Spleen (tissue), 11 donors: ENCODE data around the gene WDR91. TPM values are rescaled to one million over a fixed set of nuclear protein-coding genes. Genes with fewer than 3 reads are reported as not detected.
"Not testable (repeated sequence)": the region's sequence is repeated elsewhere in the genome, so short reads cannot be mapped to it uniquely, and the experiment has no call there.

Source experiments
- DNase-seq: peaks from one replicate; pipeline ENCODE4 v3.0.0-alpha.2; 2020
- H3K27ac ChIP-seq, 8 donors: fragments of 200-600 bp; sonication (generic) in 7 of 8; 1 replicate in 4 of 8; 2 replicates in 4 of 8; pipeline versions ENCODE4 v1.5.0 to v1.8.0; 2016 to 2021; ENCODE audit warnings: inconsistent platforms in 4 of 8, mild to moderate bottlenecking in 4 of 8, moderate library complexity in 1 of 8
- H3K27me3 ChIP-seq, 7 donors: fragments of 200-600 bp; sonication (generic) in 6 of 7; replicated peaks in 1 of 7; 1 replicate in 4 of 7; 2 replicates in 3 of 7; pipeline versions ENCODE4 v1.5.0 to v1.8.0; 2016 to 2021; ENCODE audit warnings: inconsistent platforms in 3 of 7, mild to moderate bottlenecking in 1 of 7
- H3K36me3 ChIP-seq, 6 donors: fragments of 200-600 bp; sonication (generic) in 5 of 6; 1 replicate in 4 of 6; 2 replicates in 2 of 6; pipeline versions ENCODE4 v1.5.0 to v1.8.0; 2016 to 2021; ENCODE audit warnings: inconsistent platforms in 2 of 6
- H3K4me1 ChIP-seq, 6 donors: fragments of 200-600 bp; sonication (generic) in 5 of 6; 1 replicate in 3 of 6; 2 replicates in 3 of 6; pipeline versions ENCODE4 v1.5.0 to v1.8.0; 2016 to 2021; ENCODE audit warnings: inconsistent platforms in 3 of 6
- H3K4me3 ChIP-seq, 8 donors: fragments of 200-600 bp; sonication (generic) in 7 of 8; 1 replicate in 4 of 8; 2 replicates in 4 of 8; pipeline versions ENCODE4 v1.5.0 to v1.8.0; 2016 to 2021; ENCODE audit warnings: inconsistent platforms in 4 of 8, mild to moderate bottlenecking in 4 of 8, moderate library complexity in 2 of 8
- H3K9me3 ChIP-seq, 8 donors: fragments of 200-600 bp; sonication (generic) in 7 of 8; 1 replicate in 4 of 8; 2 replicates in 4 of 8; pipeline versions ENCODE4 v1.5.0 to v1.8.0; 2016 to 2021; ENCODE audit warnings: inconsistent platforms in 4 of 8
- POLR2A ChIP-seq, 3 donors: fragments of 450-650 bp; IDR thresholded peaks; one replicate each; pipeline ENCODE4 v1.5.1; 2017; ENCODE audit warnings: antibody characterized with exemption in 3 of 3, mild to moderate bottlenecking in 1 of 3
- POLR2AphosphoS5 ChIP-seq, 3 donors: sonication (generic); formaldehyde crosslinking; IDR thresholded peaks; one replicate each; pipeline ENCODE4 v1.5.1; 2017; ENCODE audit warnings: antibody characterized with exemption in 3 of 3
- WGBS, 5 donors: extraction: QIAGEN DNeasy Blood & Tissue Kit in 3 of 5; methylation state at CpG; one replicate each; pipeline versions ENCODE4 v1.1.5 to v1.1.7; 2013 to 2018; 5-methylcytosine and 5-hydroxymethylcytosine counted together
- intact Hi-C: fragments of 100-400 bp; cut with DNase I; formaldehyde crosslinking; loops from one replicate; pipeline ENCODE4 v1.15.0; 2023; ENCODE audit warnings: low total_unique reads
- polyA plus RNA-seq, 3 donors: library from polyadenylated mRNA; stranded (reverse); fragments of 200-250 nt; gene quantifications; one replicate each; pipeline ENCODE4 v1.2.1, GENCODE V29; 2013
- total RNA-seq, 7 donors: library from RNA; depleted of rRNA in 3 of 7; stranded (reverse); fragments of >200 nt in 3 of 7; fragmentation: NEBNext Ultra II Directional in 4 of 7; extraction: Animal tissue kit (Norgen Biotek cat#: 25700) in 4 of 7; gene quantifications; one replicate each; pipeline versions ENCODE4 v1.1.0 to v1.2.1, GENCODE V29; 2016 to 2021
- TF ChIP-seq, protein P1 (sequence below), 11 experiments: fragments of 200-600 bp in 7 of 11; fragments of 450-650 bp in 4 of 11; sonication (generic) in 4 of 11; IDR thresholded peaks in 8 of 11; conservative IDR thresholded peaks in 3 of 11; 1 replicate in 7 of 11; 2 replicates in 4 of 11; pipeline versions ENCODE4 v1.4.0 to v1.8.0; 2016 to 2021; ENCODE audit warnings: antibody characterized with exemption in 11 of 11, inconsistent platforms in 4 of 11, mild to moderate bottlenecking in 1 of 11
- donor health status: healthy with polysubstance abuse.
- donor health status: DM: no; HTN: no; CAD: no; lungs with moderate emphysema.
- donor health status: DM: no; HTN: no; CAD: no.
- donor health status: Bipolar disorder and iron deficiency.
- donor health status: healthy.
- donor health status: DM: no; HTN: no; CAD: no.
- donor health status: DM: yes; HTN: yes; CAD: no.

Gene WDR91
- total and polyA plus RNA-seq, 10 donors = 6.9 to 31.3 (median 21.0) TPM

DNA sequence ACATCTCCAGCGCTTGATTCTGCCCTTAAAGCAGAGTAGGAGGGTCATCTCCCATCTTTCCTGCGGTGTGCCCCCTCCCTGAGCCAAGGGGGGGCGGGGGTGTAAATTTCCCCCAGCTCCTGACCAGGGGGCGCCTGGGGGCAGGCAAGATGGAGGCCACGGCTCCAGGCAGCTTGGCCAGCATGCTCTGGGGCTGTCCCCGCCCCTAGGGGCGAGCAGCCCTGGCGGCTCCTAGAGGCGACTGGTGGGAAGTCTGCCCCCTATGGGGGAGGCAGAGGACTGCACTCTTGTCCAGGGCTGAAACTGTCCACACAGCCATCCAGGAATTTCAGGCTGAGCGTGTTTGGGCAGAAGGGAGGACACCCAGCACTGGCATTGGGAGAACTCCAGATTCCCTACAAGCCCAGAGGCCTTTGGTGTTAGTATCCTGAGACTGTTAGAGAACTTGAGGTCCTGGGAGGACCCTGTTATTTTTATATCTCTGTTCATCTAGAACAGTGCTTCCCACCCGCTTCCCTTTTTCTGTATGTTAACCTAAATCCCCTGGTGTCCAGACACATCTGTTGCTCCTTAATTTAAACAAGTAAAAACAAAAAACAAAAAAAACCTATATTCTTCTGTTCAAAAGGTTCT, 26.9 kb upstream of the WDR91 start:
- Histone ChIP-seq H3K27me3 (peaks cover 0 to 11% (median 0%) of the 10 kb centered on the region in 7 donors), H3K9me3 (no peaks in the 10 kb centered on the region), H3K4me3 (no peak overlapping the region), H3K27ac (no peak overlapping the region), H3K4me1 (peaks cover 0 to 7% (median 0%) of the 10 kb centered on the region in 6 donors), H3K36me3 (no peaks in the 10 kb centered on the region)
- intact Hi-C loops = no loop called here
- TF ChIP-seq POLR2AphosphoS5 (IDR thresholded peaks at IDR 0.05) (no peak), POLR2A (IDR thresholded peaks at IDR 0.05) (no peak)
- TF ChIP-seq, protein P1, sequence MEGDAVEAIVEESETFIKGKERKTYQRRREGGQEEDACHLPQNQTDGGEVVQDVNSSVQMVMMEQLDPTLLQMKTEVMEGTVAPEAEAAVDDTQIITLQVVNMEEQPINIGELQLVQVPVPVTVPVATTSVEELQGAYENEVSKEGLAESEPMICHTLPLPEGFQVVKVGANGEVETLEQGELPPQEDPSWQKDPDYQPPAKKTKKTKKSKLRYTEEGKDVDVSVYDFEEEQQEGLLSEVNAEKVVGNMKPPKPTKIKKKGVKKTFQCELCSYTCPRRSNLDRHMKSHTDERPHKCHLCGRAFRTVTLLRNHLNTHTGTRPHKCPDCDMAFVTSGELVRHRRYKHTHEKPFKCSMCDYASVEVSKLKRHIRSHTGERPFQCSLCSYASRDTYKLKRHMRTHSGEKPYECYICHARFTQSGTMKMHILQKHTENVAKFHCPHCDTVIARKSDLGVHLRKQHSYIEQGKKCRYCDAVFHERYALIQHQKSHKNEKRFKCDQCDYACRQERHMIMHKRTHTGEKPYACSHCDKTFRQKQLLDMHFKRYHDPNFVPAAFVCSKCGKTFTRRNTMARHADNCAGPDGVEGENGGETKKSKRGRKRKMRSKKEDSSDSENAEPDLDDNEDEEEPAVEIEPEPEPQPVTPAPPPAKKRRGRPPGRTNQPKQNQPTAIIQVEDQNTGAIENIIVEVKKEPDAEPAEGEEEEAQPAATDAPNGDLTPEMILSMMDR (IDR thresholded peaks at IDR 0.05 in 8 of 11, conservative IDR thresholded peaks at IDR 0.05 in 3 of 11) = peak in 3 of 11 experiments; percentile 14 to 16 (median 16)
- DNase-seq = no peak
- WGBS, 5 donors = 80 to 93% (median 86%) methylated on average over 6 to 11 of the region's 11 CpGs

DNA sequence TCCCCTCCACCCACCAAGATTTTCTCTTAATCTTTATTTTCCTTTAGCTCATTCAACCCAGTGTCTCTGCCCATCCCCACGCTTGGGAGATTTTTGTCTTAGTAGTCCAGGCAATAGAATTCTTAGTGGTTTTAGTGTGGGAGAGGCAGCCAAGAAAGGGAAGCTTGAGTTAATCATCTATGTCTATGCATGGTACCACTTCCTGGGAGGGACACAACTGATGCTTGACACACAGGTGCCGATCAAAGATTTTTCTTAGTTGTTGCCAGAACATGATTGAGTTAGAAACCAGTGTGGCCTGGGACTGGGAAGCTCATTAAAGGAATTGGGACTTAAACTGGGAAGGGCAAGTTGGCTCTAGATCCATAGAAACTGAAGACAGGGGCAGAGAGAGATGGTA, 25.4 kb upstream of the WDR91 start:
- intact Hi-C loops = no loop called here
- H3K9me3 ChIP-seq = no peaks in the 10 kb centered on the region
- peaks cover 0 to 14% (median 0%) of the 10 kb centered on the region in 7 donors for H3K27me3 ChIP-seq
- H3K4me1 ChIP-seq = peaks cover 0 to 7% (median 0%) of the 10 kb centered on the region in 6 donors
- H3K27ac ChIP-seq = no peak overlapping the region
- TF ChIP-seq POLR2AphosphoS5 (IDR thresholded peaks at IDR 0.05) = no peak
- TF ChIP-seq POLR2A (IDR thresholded peaks at IDR 0.05) = no peak
- TF ChIP-seq, protein P1 (IDR thresholded peaks at IDR 0.05 in 8 of 11, conservative IDR thresholded peaks at IDR 0.05 in 3 of 11) = no peak
- no peak overlapping the region for H3K4me3 ChIP-seq
- H3K36me3 ChIP-seq = no peaks in the 10 kb centered on the region
- WGBS, 5 donors = 29 to 45% (median 33%) methylated on average over 2 of the region's 2 CpGs
- DNase-seq = no peak

DNA sequence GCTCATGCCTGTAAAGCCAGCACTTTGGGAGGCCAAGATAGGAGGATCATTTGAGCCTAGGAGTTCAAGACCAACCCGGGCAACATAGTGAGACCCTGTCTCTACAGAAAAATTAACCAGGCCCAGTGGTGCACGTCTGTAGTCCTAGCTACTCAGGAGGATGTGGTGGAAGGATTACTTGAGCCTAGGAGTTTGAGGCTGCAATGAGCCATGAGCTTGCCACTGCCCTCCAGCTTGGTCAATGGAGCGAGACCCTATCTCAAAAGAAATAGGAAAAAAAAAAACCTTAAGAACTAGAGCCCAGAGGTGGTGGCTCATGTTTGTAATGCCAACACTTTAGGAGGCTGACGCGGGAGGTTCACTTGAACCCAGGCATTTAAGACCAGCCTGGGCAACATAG, 24.5 kb upstream of the WDR91 start:
- Histone ChIP-seq H3K36me3 (no peaks in the 10 kb centered on the region), H3K27ac (no peak overlapping the region), H3K27me3 (peaks cover 0 to 14% (median 0%) of the 10 kb centered on the region in 7 donors), H3K9me3 (no peaks in the 10 kb centered on the region), H3K4me1 (peaks cover 0 to 7% (median 0%) of the 10 kb centered on the region in 6 donors), H3K4me3 (no peak overlapping the region)
- intact Hi-C loops = no loop called here
- TF ChIP-seq POLR2AphosphoS5 (IDR thresholded peaks at IDR 0.05) (no peak), POLR2A (IDR thresholded peaks at IDR 0.05) (no peak)
- TF ChIP-seq, protein P1 (IDR thresholded peaks at IDR 0.05 in 8 of 11, conservative IDR thresholded peaks at IDR 0.05 in 3 of 11) = no peak
- DNase-seq = no peak
- WGBS, 5 donors = 88 to 89% (median 89%) methylated on average over 5 of the region's 5 CpGs

DNA sequence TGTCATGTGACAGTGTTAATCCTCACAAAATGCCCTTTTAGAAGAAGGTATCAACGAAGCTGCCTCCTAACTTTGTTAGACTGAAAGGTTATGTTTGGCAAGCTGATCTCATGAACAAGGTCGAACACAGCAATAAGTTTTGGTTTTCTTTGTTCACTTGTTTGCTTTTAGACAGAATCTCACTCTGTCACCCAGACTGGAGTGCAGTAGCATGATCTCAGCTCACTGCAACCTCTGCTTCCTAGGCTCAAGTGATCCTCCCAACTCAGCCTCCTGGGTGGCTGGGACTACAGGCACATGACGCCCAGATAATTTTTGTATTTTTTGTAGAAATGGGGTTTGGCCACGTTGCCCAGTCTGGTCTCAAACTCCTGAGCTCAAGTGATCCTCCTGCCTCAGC, 23.4 kb upstream of the WDR91 start:
- no peak for DNase-seq
- peaks cover 0 to 7% (median 0%) of the 10 kb centered on the region in 6 donors for H3K4me1 ChIP-seq
- intact Hi-C loops = no loop called here
- TF ChIP-seq POLR2AphosphoS5 (IDR thresholded peaks at IDR 0.05) = no peak
- TF ChIP-seq POLR2A (IDR thresholded peaks at IDR 0.05) = no peak
- TF ChIP-seq, protein P1 (IDR thresholded peaks at IDR 0.05 in 8 of 11, conservative IDR thresholded peaks at IDR 0.05 in 3 of 11) = no peak
- no peaks in the 10 kb centered on the region for H3K36me3 ChIP-seq
- H3K9me3 ChIP-seq = no peaks in the 10 kb centered on the region
- H3K27me3 ChIP-seq = peaks cover 0 to 14% (median 0%) of the 10 kb centered on the region in 7 donors
- no peak overlapping the region for H3K4me3 ChIP-seq
- H3K27ac ChIP-seq = no peak overlapping the region
- WGBS, 5 donors = 75 to 86% (median 78%) methylated on average over 4 of the region's 4 CpGs

DNA sequence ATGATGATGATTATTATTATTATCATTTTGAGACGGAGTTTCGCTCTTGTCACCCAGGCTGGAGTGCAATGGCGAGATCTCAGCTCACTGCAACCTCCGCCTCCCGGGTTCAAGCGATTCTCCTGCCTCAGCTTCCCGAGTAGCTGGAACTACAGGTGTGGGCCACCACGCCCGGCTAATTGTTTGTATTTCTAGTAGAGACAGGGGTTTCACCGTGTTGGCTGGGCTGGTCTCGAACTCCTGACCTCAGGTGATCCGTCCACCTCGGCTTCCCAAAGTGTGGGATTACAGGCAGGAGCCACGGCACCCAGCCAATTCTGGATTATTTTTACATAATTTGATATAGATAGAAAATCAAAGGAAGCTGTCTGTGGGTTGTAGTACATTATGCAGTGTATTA, 22.8 kb upstream of the WDR91 start:
- intact Hi-C loops = not testable (repeated sequence)
- 87 to 96% (median 93%) methylated on average over 14 of the region's 14 CpGs for WGBS, 5 donors

More for the DNA sequence above, 22.8 kb upstream of the WDR91 start:
- H3K27ac ChIP-seq, H3K4me3 ChIP-seq, DNase-seq, H3K36me3 ChIP-seq, H3K4me1 ChIP-seq, H3K9me3 ChIP-seq: not testable (repeated sequence)
- H3K27me3 ChIP-seq = peaks cover 0 to 14% (median 0%) of the 10 kb centered on the region in 7 donors
